ENCODE measurements around the gene CHCHD10.

The CHCHD10 gene

GRCh38 chr22:23783265-23784150 is 15.7 kb upstream of the CHCHD10 start:
- no peak for ATAC-seq
- TF ChIP-seq ESRRG (CRISPR knock-in tag; IDR thresholded peaks at IDR 0.05) = no peak

GRCh38 chr22:23782703-23783102 is 14.9 kb upstream of the CHCHD10 start:
- ATAC-seq = no peak

GRCh38 chr22:23782252-23782651 is 14.5 kb upstream of the CHCHD10 start:
- TF ChIP-seq ZNF565 (CRISPR knock-in tag; conservative IDR thresholded peaks at IDR 0.05; ENCODE audit: low read depth) (no peak), ZNF70 (CRISPR knock-in tag; IDR thresholded peaks at IDR 0.05) (no peak), CREB5 (CRISPR knock-in tag; IDR thresholded peaks at IDR 0.05; ENCODE audit: low read depth) (no peak), GLIS3 (CRISPR knock-in tag; IDR thresholded peaks at IDR 0.05) (no peak), RARB (CRISPR knock-in tag; IDR thresholded peaks at IDR 0.05) (no peak), PPARA (CRISPR knock-in tag; IDR thresholded peaks at IDR 0.05; ENCODE audit: borderline replicate concordance) (no peak), ARNTL (CRISPR knock-in tag; IDR thresholded peaks at IDR 0.05; ENCODE audit: borderline replicate concordance, low read depth) (no peak), ESRRG (CRISPR knock-in tag; IDR thresholded peaks at IDR 0.05) (no peak), ZNF8 (CRISPR knock-in tag; IDR thresholded peaks at IDR 0.05) (no peak), ISL1 (CRISPR knock-in tag; IDR thresholded peaks at IDR 0.05) (no peak), ZFP3 (CRISPR knock-in tag; IDR thresholded peaks at IDR 0.05) (no peak), BACH2 (CRISPR knock-in tag; IDR thresholded peaks at IDR 0.05; ENCODE audit: borderline replicate concordance) (no peak), SNAI2 (CRISPR knock-in tag; IDR thresholded peaks at IDR 0.05) (no peak), CSDC2 (CRISPR knock-in tag; IDR thresholded peaks at IDR 0.05) (no peak), CSRNP3 (CRISPR knock-in tag; IDR thresholded peaks at IDR 0.05) (no peak), TOX (CRISPR knock-in tag; IDR thresholded peaks at IDR 0.05; ENCODE audit: borderline replicate concordance) (no peak), TSHZ2 (CRISPR knock-in tag; IDR thresholded peaks at IDR 0.05) (no peak)
- no peak for ATAC-seq

More at GRCh38 chr22:23782703-23783102, 14.9 kb upstream of the CHCHD10 start:
- TF ChIP-seq TCF4 (CRISPR knock-in tag; IDR thresholded peaks at IDR 0.05; ENCODE audit: borderline replicate concordance) (no peak), ZNF565 (CRISPR knock-in tag; conservative IDR thresholded peaks at IDR 0.05; ENCODE audit: low read depth) (no peak), ZNF8 (CRISPR knock-in tag; IDR thresholded peaks at IDR 0.05) (no peak), TOX (CRISPR knock-in tag; IDR thresholded peaks at IDR 0.05; ENCODE audit: borderline replicate concordance) (no peak)

GRCh38 chr22:23781511-23782183 is 13.9 kb upstream of the CHCHD10 start:
- peak; percentile 70 for ATAC-seq

More at GRCh38 chr22:23781511-23782183, 13.9 kb upstream of the CHCHD10 start:
- TF ChIP-seq GLIS3 (CRISPR knock-in tag; IDR thresholded peaks at IDR 0.05) (no peak), ZNF565 (CRISPR knock-in tag; conservative IDR thresholded peaks at IDR 0.05; ENCODE audit: low read depth) (no peak), ZNF8 (CRISPR knock-in tag; IDR thresholded peaks at IDR 0.05) (no peak), RARB (CRISPR knock-in tag; IDR thresholded peaks at IDR 0.05) (no peak), OSR1 (CRISPR knock-in tag; IDR thresholded peaks at IDR 0.05) (no peak), ZFP3 (CRISPR knock-in tag; IDR thresholded peaks at IDR 0.05) (no peak), ISL1 (CRISPR knock-in tag; IDR thresholded peaks at IDR 0.05) (no peak), SNAI2 (CRISPR knock-in tag; IDR thresholded peaks at IDR 0.05) (no peak), BACH2 (CRISPR knock-in tag; IDR thresholded peaks at IDR 0.05; ENCODE audit: borderline replicate concordance) (no peak), TCF4 (CRISPR knock-in tag; IDR thresholded peaks at IDR 0.05; ENCODE audit: borderline replicate concordance) (no peak), ESRRG (CRISPR knock-in tag; IDR thresholded peaks at IDR 0.05) (no peak), PATZ1 (CRISPR knock-in tag; IDR thresholded peaks at IDR 0.05; ENCODE audit: borderline replicate concordance) (no peak), ZC3H10 (CRISPR knock-in tag; IDR thresholded peaks at IDR 0.05) (no peak), ZNF70 (CRISPR knock-in tag; IDR thresholded peaks at IDR 0.05) (no peak), CSDC2 (CRISPR knock-in tag; IDR thresholded peaks at IDR 0.05) (no peak), TOX (CRISPR knock-in tag; IDR thresholded peaks at IDR 0.05; ENCODE audit: borderline replicate concordance) (no peak), CSRNP3 (CRISPR knock-in tag; IDR thresholded peaks at IDR 0.05) (no peak), POU6F1 (CRISPR knock-in tag; IDR thresholded peaks at IDR 0.05; ENCODE audit: borderline replicate concordance, low read depth) (no peak)

Data from SK-N-SH treated with all-trans-retinoic acid at 6 μM for 48 hours (cell line).